ENCODE measurements around the gene FAM53B.

- TF ChIP-seq CTCF (IDR thresholded peaks at IDR 0.05) (no peak), POLR2A (IDR thresholded peaks at IDR 0.05) (no peak)
Observed at GRCh38 chr10:124637746-124638145, 106.4 kb downstream of the FAM53B start.

All from body of pancreas (tissue), 4 donors.